Activated naive CD8-positive, alpha-beta T cell treated with anti-CD3 and anti-CD28 coated beads for 36 hours (primary cell): ENCODE data around the gene FBXW11. TPM values are rescaled to one million over a fixed set of nuclear protein-coding genes. Genes with fewer than 3 reads are reported as not detected.

Experiments
- total RNA-seq, 2 experiments: library from RNA; stranded (reverse); gene quantifications; one replicate each; pipeline ENCODE4 v1.2.3, GENCODE V29; 2021

The FBXW11 gene
- total RNA-seq, 2 experiments from 2014 or later, result 55.1 to 60.8 TPM

Other genes with a start within 250 kb of the FBXW11 start
- gene SMIM23, start 220.8 kb downstream of the FBXW11 start, total RNA-seq, result not detected
- 10 to 100 TPM; 83.7 to 93.2 TPM for gene STK10, start 181.6 kb upstream of the FBXW11 start, total RNA-seq
- gene EFCAB9, start 187.5 kb upstream of the FBXW11 start, total RNA-seq, result not detected